ENCODE measurements around the gene STH. TPM values are rescaled to one million over a fixed set of nuclear protein-coding genes. Genes with fewer than 3 reads are reported as not detected.

The STH gene, protein sequence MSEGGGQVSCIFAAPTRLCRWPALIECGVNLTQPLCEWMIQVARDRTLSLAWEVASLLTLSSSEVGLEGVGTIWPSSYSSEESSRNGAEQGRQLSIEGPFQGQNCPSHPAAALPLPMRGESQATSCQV
- total RNA-seq (ENCODE audit: low replicate concordance): not detected in 2 replicates

DNA sequence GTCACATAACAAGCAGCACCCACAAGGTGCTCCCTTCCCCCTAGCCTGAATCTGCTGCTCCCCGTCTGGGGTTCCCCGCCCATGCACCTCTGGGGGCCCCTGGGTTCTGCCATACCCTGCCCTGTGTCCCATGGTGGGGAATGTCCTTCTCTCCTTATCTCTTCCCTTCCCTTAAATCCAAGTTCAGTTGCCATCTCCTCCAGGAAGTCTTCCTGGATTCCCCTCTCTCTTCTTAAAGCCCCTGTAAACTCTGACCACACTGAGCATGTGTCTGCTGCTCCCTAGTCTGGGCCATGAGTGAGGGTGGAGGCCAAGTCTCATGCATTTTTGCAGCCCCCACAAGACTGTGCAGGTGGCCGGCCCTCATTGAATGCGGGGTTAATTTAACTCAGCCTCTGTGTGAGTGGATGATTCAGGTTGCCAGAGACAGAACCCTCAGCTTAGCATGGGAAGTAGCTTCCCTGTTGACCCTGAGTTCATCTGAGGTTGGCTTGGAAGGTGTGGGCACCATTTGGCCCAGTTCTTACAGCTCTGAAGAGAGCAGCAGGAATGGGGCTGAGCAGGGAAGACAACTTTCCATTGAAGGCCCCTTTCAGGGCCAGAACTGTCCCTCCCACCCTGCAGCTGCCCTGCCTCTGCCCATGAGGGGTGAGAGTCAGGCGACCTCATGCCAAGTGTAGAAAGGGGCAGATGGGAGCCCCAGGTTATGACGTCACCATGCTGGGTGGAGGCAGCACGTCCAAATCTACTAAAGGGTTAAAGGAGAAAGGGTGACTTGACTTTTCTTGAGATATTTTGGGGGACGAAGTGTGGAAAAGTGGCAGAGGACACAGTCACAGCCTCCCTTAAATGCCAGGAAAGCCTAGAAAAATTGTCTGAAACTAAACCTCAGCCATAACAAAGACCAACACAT, at the start of gene STH:
STH (plus strand) TSS at position 264 of the 913 bp plus-strand sequence; CDS start at position 294, 30 bp downstream.

Other genes starting within 250 kb of the STH start
- not detected in 2 replicates for gene CRHR1, start 214.9 kb upstream of the STH start, total RNA-seq (ENCODE audit: low replicate concordance)
- gene SPPL2C, start 154.4 kb upstream of the STH start, total RNA-seq (ENCODE audit: low replicate concordance): not detected in 2 replicates
- gene MAPT, start 104.7 kb upstream of the STH start, total RNA-seq (ENCODE audit: low replicate concordance): 0.15 and 0.23 TPM in 2 replicates
- 35.8 and 41.9 TPM in 2 replicates for gene KANSL1, start 194.2 kb downstream of the STH start, total RNA-seq (ENCODE audit: low replicate concordance)